Measurements from ENCODE around the gene C1QA.

Gene C1QA

DNA sequence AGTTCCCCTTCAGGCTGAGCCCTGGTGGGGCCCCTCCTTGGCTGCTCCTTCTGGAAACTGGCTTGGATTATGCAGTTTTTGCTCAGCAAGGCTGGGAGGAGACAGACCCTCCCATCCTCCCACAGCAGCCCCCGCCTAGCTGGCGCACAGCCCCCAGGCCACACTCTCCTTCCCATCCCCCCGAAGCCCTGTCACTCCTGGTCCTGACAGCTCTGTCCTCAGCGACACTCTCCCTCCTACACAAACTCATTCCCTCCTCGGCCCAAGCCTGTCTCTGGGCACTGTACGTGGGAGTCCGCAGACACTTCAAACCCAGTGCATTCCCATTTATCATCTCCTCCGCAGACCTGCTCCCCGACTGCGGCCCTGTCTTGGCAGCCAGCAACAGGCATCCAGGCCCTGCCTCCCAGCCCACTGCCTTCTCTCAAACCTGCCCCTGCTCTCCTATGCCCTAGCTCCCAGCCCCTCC lies 49.2 kb downstream of the C1QA start:
- H3K9ac ChIP-seq (ENCODE audit: low read length): no peak overlapping the region
- no peak overlapping the region for H3K27ac ChIP-seq (ENCODE audit: low read length)
- no peaks in the 10 kb centered on the region for H3K9me3 ChIP-seq (ENCODE audit: insufficient read depth, low read length)
- H2AFZ ChIP-seq (ENCODE audit: low read depth, low read length): no peak overlapping the region
- H3K27me3 ChIP-seq (ENCODE audit: low read depth, low read length): no peaks in the 10 kb centered on the region
- H4K20me1 ChIP-seq (ENCODE audit: insufficient read depth, low read length): no peaks in the 10 kb centered on the region
- no peaks in the 10 kb centered on the region for H3K79me2 ChIP-seq (ENCODE audit: low read length)
- no peak overlapping the region for H3K4me2 ChIP-seq (ENCODE audit: low read length)
- H3K4me3 ChIP-seq (ENCODE audit: low read length): no peak overlapping the region
- TF ChIP-seq, protein P1, sequence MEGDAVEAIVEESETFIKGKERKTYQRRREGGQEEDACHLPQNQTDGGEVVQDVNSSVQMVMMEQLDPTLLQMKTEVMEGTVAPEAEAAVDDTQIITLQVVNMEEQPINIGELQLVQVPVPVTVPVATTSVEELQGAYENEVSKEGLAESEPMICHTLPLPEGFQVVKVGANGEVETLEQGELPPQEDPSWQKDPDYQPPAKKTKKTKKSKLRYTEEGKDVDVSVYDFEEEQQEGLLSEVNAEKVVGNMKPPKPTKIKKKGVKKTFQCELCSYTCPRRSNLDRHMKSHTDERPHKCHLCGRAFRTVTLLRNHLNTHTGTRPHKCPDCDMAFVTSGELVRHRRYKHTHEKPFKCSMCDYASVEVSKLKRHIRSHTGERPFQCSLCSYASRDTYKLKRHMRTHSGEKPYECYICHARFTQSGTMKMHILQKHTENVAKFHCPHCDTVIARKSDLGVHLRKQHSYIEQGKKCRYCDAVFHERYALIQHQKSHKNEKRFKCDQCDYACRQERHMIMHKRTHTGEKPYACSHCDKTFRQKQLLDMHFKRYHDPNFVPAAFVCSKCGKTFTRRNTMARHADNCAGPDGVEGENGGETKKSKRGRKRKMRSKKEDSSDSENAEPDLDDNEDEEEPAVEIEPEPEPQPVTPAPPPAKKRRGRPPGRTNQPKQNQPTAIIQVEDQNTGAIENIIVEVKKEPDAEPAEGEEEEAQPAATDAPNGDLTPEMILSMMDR (IDR thresholded peaks at IDR 0.05; ENCODE audit: low read depth, low read length): no peak
- TF ChIP-seq EZH2phosphoT487 (IDR thresholded peaks at IDR 0.05; ENCODE audit: low read depth): no peak
- H3K4me1 ChIP-seq (ENCODE audit: low read length): no peaks in the 10 kb centered on the region
- no peaks in the 10 kb centered on the region for H3K36me3 ChIP-seq (replicated peaks; ENCODE audit: low read depth, low read length)

DNA sequence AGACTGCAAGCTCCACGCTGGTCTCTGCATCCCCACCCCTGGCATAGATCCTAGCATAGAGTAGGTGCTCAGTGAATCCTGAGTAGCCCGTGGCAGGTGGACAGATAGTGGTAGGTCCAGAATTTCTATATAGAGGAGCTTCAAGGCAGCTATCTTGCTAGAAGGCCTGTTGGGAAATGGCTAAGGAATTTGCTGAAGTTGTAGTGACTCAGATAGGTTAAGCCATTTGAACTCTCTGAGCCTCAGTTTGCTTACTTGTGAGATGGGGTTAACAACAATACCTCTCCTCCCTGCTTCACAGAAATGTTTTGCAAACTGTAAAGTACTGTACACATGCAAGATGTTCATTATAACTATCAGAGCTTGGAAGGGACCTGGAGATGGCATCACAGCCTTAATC lies 50.8 kb downstream of the C1QA start:
- Histone ChIP-seq H3K79me2 (ENCODE audit: low read length) (no peaks in the 10 kb centered on the region), H3K27me3 (ENCODE audit: low read depth, low read length) (no peaks in the 10 kb centered on the region), H3K27ac (ENCODE audit: low read length) (no peak overlapping the region)

DNA sequence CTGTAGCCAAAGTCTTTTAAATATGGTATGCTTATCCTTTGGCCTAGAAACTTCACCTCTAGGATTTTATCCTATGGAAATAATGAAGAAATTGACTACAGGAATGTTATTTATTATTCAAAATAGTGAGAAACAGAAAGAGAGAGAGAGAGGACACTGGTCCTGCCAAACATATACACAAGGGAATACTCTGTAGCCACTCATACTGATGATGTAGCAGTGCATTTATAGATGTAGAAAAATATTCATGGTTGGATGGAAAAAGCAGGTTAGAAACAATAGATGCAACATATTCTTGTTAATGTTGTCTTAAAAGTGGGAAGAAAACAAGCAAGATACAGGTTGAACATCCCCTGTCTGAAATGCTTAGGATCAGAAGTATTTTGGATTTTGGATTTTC lies 52.0 kb downstream of the C1QA start:
- Histone ChIP-seq H3K79me2 (ENCODE audit: low read length) (no peaks in the 10 kb centered on the region), H3K9me3 (ENCODE audit: insufficient read depth, low read length) (no peaks in the 10 kb centered on the region), H3K27me3 (ENCODE audit: low read depth, low read length) (no peaks in the 10 kb centered on the region), H3K27ac (ENCODE audit: low read length) (no peak overlapping the region), H3K4me3 (ENCODE audit: low read length) (no peak overlapping the region), H3K4me1 (ENCODE audit: low read length) (no peaks in the 10 kb centered on the region), H2AFZ (ENCODE audit: low read depth, low read length) (no peak overlapping the region), H3K36me3 (replicated peaks; ENCODE audit: low read depth, low read length) (no peaks in the 10 kb centered on the region), H3K4me2 (ENCODE audit: low read length) (no peak overlapping the region), H4K20me1 (ENCODE audit: insufficient read depth, low read length) (no peaks in the 10 kb centered on the region), H3K9ac (ENCODE audit: low read length) (no peak overlapping the region)
- no peak for TF ChIP-seq EZH2phosphoT487 (IDR thresholded peaks at IDR 0.05; ENCODE audit: low read depth)
- TF ChIP-seq, protein P1 (IDR thresholded peaks at IDR 0.05; ENCODE audit: low read depth, low read length): no peak

More for the DNA sequence above, 50.8 kb downstream of the C1QA start:
- Histone ChIP-seq H2AFZ (ENCODE audit: low read depth, low read length) (no peak overlapping the region), H3K4me1 (ENCODE audit: low read length) (no peaks in the 10 kb centered on the region), H4K20me1 (ENCODE audit: insufficient read depth, low read length) (no peaks in the 10 kb centered on the region), H3K9ac (ENCODE audit: low read length) (no peak overlapping the region), H3K36me3 (replicated peaks; ENCODE audit: low read depth, low read length) (no peaks in the 10 kb centered on the region), H3K4me3 (ENCODE audit: low read length) (no peak overlapping the region), H3K9me3 (ENCODE audit: insufficient read depth, low read length) (no peaks in the 10 kb centered on the region), H3K4me2 (ENCODE audit: low read length) (no peak overlapping the region)
- TF ChIP-seq, protein P1 (IDR thresholded peaks at IDR 0.05; ENCODE audit: low read depth, low read length): no peak
- no peak for TF ChIP-seq EZH2phosphoT487 (IDR thresholded peaks at IDR 0.05; ENCODE audit: low read depth)
